Brain microvascular endothelial cell (primary cell): ENCODE results near the gene NAA16.
"Not testable (repeated sequence)": the region's sequence is repeated elsewhere in the genome, so short reads cannot be mapped to it uniquely, and the experiment has no call there.

ENCODE experiments used
- DNase-seq: peaks from one replicate; pipeline ENCODE4 v3.0.0-alpha.2; 2020
- H3K27ac ChIP-seq: fragments of 250-450 bp; sonication (Bioruptor Pico); 2 replicates; pipeline ENCODE4 v1.5.1; 2020; ENCODE audit warnings: mild to moderate bottlenecking, moderate library complexity
- H3K27me3 ChIP-seq: fragments of 250-450 bp; sonication (Bioruptor Pico); replicated peaks from 2 replicates; pipeline ENCODE4 v1.5.1; 2020; ENCODE audit warnings: mild to moderate bottlenecking
- H3K36me3 ChIP-seq: fragments of 250-450 bp; sonication (Bioruptor Pico); replicated peaks from 2 replicates; pipeline ENCODE4 v1.5.1; 2020; ENCODE audit warnings: mild to moderate bottlenecking
- H3K4me3 ChIP-seq: 2 replicates; pipeline ENCODE4 v1.5.1; 2011; ENCODE audit warnings: low read depth, mild to moderate bottlenecking, control low read depth, low read length, moderate library complexity
- in situ Hi-C: cut with HindIII; loops from 2 replicates; pipeline ENCODE4 v1.10.0; 2017; ENCODE audit warnings: low sequenced_read_pairs, low pct_ligation_motif_present
- TF ChIP-seq, protein P1 (sequence below): IDR thresholded peaks from 2 replicates; pipeline ENCODE4 v1.5.1; 2011; ENCODE audit warnings: low read depth, mild to moderate bottlenecking, moderate library complexity, low read length, control low read depth, inconsistent platforms; ENCODE audit errors: missing control alignments

NAA16 gene

DNA sequence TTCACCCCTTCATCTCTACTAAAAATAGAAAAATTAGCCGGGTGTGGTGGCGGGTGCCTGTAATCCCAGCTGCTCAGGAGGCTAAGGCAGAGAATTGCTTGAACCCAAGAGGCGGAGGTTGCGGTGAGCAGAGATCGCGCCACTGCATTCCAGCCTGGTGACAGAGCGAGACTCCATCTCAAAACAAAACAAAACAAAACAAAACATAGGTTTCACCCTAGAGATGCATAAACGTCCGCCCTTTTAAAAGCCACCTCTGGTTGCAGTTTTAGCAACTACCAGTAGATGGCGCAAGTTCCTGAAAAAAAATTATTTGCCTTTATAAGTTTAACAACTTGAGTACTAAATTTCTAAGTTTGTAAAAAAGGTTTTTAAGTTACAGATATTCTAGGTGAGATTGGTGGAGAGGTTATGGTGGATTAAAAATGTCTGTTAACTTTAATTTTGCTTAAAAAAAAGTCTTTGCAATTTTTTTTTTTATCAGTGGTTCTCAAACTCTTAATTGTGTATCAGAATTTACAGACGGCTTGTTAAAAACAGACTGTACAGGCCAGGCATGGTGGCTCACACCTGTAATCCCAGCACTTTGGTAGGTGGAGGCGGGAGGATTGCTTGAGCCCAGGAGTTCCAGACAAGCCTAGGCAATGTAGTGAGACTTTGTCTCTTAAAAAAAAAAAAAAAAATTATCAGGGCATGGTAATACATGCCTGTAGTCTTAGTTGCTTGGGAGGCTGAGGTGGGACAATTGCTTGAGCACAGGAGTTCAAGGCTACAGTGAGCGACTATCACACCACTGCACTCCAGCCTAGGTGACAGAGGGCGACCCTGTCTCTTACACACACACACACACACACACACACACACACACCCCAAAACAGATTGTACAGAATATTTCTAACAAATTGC is 42.1 kb downstream of the NAA16 start:
- peaks cover 2% of the 10 kb centered on the region for H3K36me3 ChIP-seq
- TF ChIP-seq, protein P1, sequence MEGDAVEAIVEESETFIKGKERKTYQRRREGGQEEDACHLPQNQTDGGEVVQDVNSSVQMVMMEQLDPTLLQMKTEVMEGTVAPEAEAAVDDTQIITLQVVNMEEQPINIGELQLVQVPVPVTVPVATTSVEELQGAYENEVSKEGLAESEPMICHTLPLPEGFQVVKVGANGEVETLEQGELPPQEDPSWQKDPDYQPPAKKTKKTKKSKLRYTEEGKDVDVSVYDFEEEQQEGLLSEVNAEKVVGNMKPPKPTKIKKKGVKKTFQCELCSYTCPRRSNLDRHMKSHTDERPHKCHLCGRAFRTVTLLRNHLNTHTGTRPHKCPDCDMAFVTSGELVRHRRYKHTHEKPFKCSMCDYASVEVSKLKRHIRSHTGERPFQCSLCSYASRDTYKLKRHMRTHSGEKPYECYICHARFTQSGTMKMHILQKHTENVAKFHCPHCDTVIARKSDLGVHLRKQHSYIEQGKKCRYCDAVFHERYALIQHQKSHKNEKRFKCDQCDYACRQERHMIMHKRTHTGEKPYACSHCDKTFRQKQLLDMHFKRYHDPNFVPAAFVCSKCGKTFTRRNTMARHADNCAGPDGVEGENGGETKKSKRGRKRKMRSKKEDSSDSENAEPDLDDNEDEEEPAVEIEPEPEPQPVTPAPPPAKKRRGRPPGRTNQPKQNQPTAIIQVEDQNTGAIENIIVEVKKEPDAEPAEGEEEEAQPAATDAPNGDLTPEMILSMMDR: peak; percentile 71
- H3K4me3 ChIP-seq: no peak overlapping the region
- in situ Hi-C loops: no loop called here
- DNase-seq: peak; percentile 81
- H3K27ac ChIP-seq: peak overlapping the region; percentile 22
- no peaks in the 10 kb centered on the region for H3K27me3 ChIP-seq

DNA sequence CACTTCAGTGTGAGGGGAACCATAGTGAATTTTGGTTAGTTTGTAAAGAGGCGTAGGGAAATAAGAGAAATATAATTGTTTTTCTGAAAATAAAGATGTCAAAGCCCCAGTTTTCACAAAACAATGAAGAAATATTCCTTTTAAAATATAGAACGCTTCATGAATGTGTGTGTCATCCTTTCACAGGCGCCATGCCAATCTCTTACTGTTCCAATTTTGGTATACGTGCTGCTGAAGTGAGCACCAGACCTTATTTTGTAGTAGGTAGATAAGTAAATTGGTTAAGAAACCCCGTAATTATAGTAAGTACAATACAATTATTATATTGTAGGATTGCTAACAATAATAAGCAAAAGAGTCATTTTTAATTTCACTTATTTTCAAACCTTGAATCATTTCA is 43.3 kb downstream of the NAA16 start:
- no peaks in the 10 kb centered on the region for H3K27me3 ChIP-seq
- no peak overlapping the region for H3K4me3 ChIP-seq
- H3K36me3 ChIP-seq: peaks cover 2% of the 10 kb centered on the region
- no peak overlapping the region for H3K27ac ChIP-seq
- no peak for DNase-seq
- TF ChIP-seq, protein P1: no peak
- in situ Hi-C loops: no loop called here

DNA sequence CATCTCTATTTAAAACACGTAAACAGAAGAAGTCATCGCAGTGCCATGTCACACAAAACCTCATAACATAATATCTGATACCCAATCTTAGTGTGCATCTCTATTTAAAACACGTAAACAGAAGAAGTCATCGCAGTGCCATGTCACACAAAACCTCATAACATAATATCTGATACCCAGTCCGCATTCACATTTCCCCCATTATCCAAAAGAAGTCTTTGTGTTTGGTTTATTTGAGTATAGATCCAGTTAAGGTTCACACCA is 45.2 kb downstream of the NAA16 start:
- H3K27ac ChIP-seq, H3K36me3 ChIP-seq, DNase-seq, H3K4me3 ChIP-seq, in situ Hi-C loops, H3K27me3 ChIP-seq: not testable (repeated sequence)

DNA sequence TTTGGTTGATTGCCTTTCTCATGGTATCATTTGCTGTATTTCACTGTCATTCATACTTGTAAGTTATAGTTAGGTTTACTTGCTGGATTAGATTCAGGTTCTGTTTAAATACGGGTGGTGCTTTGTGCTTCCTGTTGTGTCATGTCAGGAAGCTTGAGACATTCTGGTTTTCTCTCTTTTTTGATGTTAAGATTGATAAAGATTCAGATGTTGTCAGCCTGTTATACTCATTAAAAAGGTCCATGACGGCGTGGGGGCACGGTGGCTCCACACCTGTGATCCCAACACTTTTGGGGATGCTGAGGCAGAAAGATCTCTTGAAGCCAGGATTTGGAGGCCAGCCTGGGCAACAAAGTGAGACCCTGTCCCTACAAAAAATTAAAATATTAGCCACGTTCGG is 45.7 kb downstream of the NAA16 start:
- in situ Hi-C loops: no loop called here
- Histone ChIP-seq H3K27ac (no peak overlapping the region), H3K4me3 (no peak overlapping the region), H3K36me3 (peaks cover 4% of the 10 kb centered on the region), H3K27me3 (no peaks in the 10 kb centered on the region)
- TF ChIP-seq, protein P1: no peak
- no peak for DNase-seq

DNA sequence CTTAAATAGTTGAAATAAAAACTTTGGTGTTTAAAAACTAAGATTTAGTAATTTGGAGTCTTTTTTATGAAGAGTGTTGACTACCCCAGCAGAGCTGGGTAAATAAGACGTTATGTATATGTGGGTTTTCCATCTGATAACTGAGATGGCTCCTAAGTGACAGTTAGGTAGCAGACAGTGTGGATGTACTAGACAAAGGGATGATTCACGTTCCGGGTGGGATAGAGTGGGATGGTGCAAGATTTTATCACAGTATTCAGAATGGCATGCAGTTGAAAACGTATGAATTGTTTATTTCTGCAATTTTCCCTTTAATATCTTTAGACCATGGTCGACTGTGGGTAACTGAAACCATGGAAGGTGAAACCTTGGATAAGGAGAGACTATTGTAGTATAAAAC is 50.4 kb downstream of the NAA16 start:
- H3K27me3 ChIP-seq: no peaks in the 10 kb centered on the region

DNA sequence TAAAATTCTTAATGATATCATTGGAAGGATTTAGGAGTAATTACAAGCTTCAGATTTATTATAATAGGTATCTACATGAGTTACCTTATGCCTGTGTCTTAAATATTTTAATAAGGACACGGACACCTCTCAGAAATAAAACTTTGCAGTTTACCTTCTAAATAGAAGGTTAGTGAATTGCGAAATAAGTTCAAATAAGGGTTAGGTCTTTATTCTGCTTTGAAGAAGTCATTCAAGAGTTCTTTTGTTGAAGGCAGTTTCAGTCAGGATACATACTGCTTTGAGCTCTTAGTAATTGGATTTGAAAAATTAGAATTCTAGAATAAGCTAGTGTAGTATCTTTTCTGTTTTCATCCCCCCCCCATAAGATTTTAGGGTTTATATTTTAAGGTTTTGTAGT is 53.0 kb downstream of the NAA16 start:
- in situ Hi-C loops: no loop called here
- DNase-seq: no peak
- peaks cover 2% of the 10 kb centered on the region for H3K36me3 ChIP-seq
- TF ChIP-seq, protein P1: no peak
- no peaks in the 10 kb centered on the region for H3K27me3 ChIP-seq
- no peak overlapping the region for H3K4me3 ChIP-seq
- H3K27ac ChIP-seq: no peak overlapping the region

More for the DNA sequence above, 50.4 kb downstream of the NAA16 start:
- no peak overlapping the region for H3K27ac ChIP-seq
- in situ Hi-C loops: no loop called here
- no peak overlapping the region for H3K4me3 ChIP-seq
- peaks cover 2% of the 10 kb centered on the region for H3K36me3 ChIP-seq
- TF ChIP-seq, protein P1: no peak
- peak; percentile 20 for DNase-seq
